Mesendoderm (in vitro differentiated cells): ENCODE data around the gene TNFRSF11A.

ENCODE experiments used
- DNase-seq: peaks from one replicate; pipeline ENCODE4 v3.0.0; 2013
- H2AK5ac ChIP-seq: 2 replicates; pipeline ENCODE4 v1.6.1; 2013; ENCODE audit warnings: low read length, inconsistent platforms
- H2BK120ac ChIP-seq: 2 replicates; pipeline ENCODE4 v1.6.1; 2013; ENCODE audit warnings: low read depth, mild to moderate bottlenecking, low read length, moderate library complexity, mixed read lengths
- H2BK15ac ChIP-seq: replicated peaks from 2 replicates; pipeline ENCODE4 v1.6.1; 2013; ENCODE audit warnings: low read depth, mild to moderate bottlenecking, moderate library complexity
- H2BK5ac ChIP-seq: 2 replicates; pipeline ENCODE4 v1.6.1; 2013; ENCODE audit warnings: low read length, inconsistent platforms
- H3K18ac ChIP-seq: 2 replicates; pipeline ENCODE4 v1.6.1; 2013; ENCODE audit warnings: mild to moderate bottlenecking, low read length, mixed read lengths
- H3K23ac ChIP-seq: one replicate; pipeline ENCODE4 v1.6.1; 2013; ENCODE audit warnings: low read length
- H3K27ac ChIP-seq: 2 replicates; pipeline ENCODE4 v1.5.1; 2013; ENCODE audit warnings: low read depth, mild to moderate bottlenecking, inconsistent platforms, low read length, moderate library complexity
- H3K27me3 ChIP-seq: 2 replicates; pipeline ENCODE4 v1.6.1; 2013; ENCODE audit warnings: low read length, control low read depth, mild to moderate bottlenecking, inconsistent platforms; ENCODE audit not compliant: insufficient read depth, poor library complexity
- H3K36me3 ChIP-seq: 2 replicates; pipeline ENCODE4 v1.6.1; 2013; ENCODE audit warnings: low read length, inconsistent platforms; ENCODE audit not compliant: control insufficient read depth, insufficient read depth
- H3K4ac ChIP-seq: one replicate; pipeline ENCODE4 v1.6.1; 2013; ENCODE audit warnings: low read depth, mild to moderate bottlenecking, low read length, moderate library complexity
- H3K4me1 ChIP-seq: 2 replicates; pipeline ENCODE4 v1.6.1; 2013; ENCODE audit warnings: low read depth, low read length, inconsistent platforms; ENCODE audit not compliant: control insufficient read depth
- H3K4me2 ChIP-seq: 2 replicates; pipeline ENCODE4 v1.6.1; 2013; ENCODE audit warnings: low read length
- H3K4me3 ChIP-seq: 2 replicates; pipeline ENCODE4 v1.5.1; 2013; ENCODE audit warnings: mild to moderate bottlenecking, low read length
- H3K56ac ChIP-seq: one replicate; pipeline ENCODE4 v1.6.1; 2013; ENCODE audit warnings: low read length
- H3K79me1 ChIP-seq: 2 replicates; pipeline ENCODE4 v1.6.1; 2013; ENCODE audit warnings: low read length, inconsistent platforms
- H3K79me2 ChIP-seq: 2 replicates; pipeline ENCODE4 v1.6.1; 2013; ENCODE audit warnings: mild to moderate bottlenecking, low read length; ENCODE audit not compliant: control insufficient read depth, insufficient read depth
- H3K9ac ChIP-seq: 2 replicates; pipeline ENCODE4 v1.6.1; 2013; ENCODE audit warnings: low read length, inconsistent platforms
- H4K5ac ChIP-seq: one replicate; pipeline ENCODE4 v1.6.1; 2013; ENCODE audit warnings: low read length
- H4K8ac ChIP-seq: one replicate; pipeline ENCODE4 v1.6.1; 2013; ENCODE audit warnings: low read depth, mild to moderate bottlenecking, control low read depth, low read length, moderate library complexity
- WGBS: extraction: QIAGEN DNeasy Blood & Tissue Kit; methylation state at CpG from one replicate; pipeline ENCODE4 v1.1.7; 2013; ENCODE audit warnings: low lambda C conversion rate, missing lambda C conversion rate; ENCODE audit not compliant: insufficient coverage; ENCODE audit errors: extremely low coverage; 5-methylcytosine and 5-hydroxymethylcytosine counted together

The TNFRSF11A gene

GRCh38 chr18:62289047-62289446 lies 36.1 kb upstream of the TNFRSF11A start:
- H2BK15ac ChIP-seq = no peak overlapping the region
- no peak overlapping the region for H3K56ac ChIP-seq
- no peak overlapping the region for H2BK120ac ChIP-seq
- no peaks in the 10 kb centered on the region for H3K79me1 ChIP-seq
- no peak overlapping the region for H3K4me2 ChIP-seq
- no peak overlapping the region for H3K9ac ChIP-seq
- no peak for DNase-seq
- no peak overlapping the region for H3K4ac ChIP-seq
- H3K4me1 ChIP-seq = no peaks in the 10 kb centered on the region
- no peaks in the 10 kb centered on the region for H3K79me2 ChIP-seq
- WGBS = 100% methylated on average over 1 of the region's 2 CpGs
- H3K18ac ChIP-seq = no peak overlapping the region
- H4K8ac ChIP-seq = no peak overlapping the region
- no peaks in the 10 kb centered on the region for H3K27me3 ChIP-seq
- H3K23ac ChIP-seq = no peak overlapping the region
- H3K36me3 ChIP-seq = no peaks in the 10 kb centered on the region
- no peak overlapping the region for H3K27ac ChIP-seq
- H2BK5ac ChIP-seq = no peak overlapping the region
- no peak overlapping the region for H3K4me3 ChIP-seq
- no peak overlapping the region for H2AK5ac ChIP-seq
- no peak overlapping the region for H4K5ac ChIP-seq

GRCh38 chr18:62294073-62294472 lies 31.0 kb upstream of the TNFRSF11A start:
- Histone ChIP-seq H3K4me2 (no peak overlapping the region), H2BK5ac (no peak overlapping the region), H3K27ac (no peak overlapping the region), H3K18ac (no peak overlapping the region), H2AK5ac (no peak overlapping the region), H3K79me2 (no peaks in the 10 kb centered on the region), H3K4me3 (no peak overlapping the region), H2BK120ac (no peak overlapping the region), H3K23ac (no peak overlapping the region), H3K9ac (no peak overlapping the region), H4K5ac (no peak overlapping the region), H3K27me3 (no peaks in the 10 kb centered on the region), H3K36me3 (no peaks in the 10 kb centered on the region), H3K56ac (no peak overlapping the region), H3K4ac (no peak overlapping the region), H3K79me1 (no peaks in the 10 kb centered on the region), H4K8ac (no peak overlapping the region), H2BK15ac (no peak overlapping the region), H3K4me1 (no peaks in the 10 kb centered on the region)
- DNase-seq = no peak

- H2BK5ac ChIP-seq = no peak overlapping the region
- no peak for DNase-seq
- no peaks in the 10 kb centered on the region for H3K27me3 ChIP-seq
- no peak overlapping the region for H2AK5ac ChIP-seq
- H3K79me1 ChIP-seq = no peaks in the 10 kb centered on the region
- no peaks in the 10 kb centered on the region for H3K36me3 ChIP-seq
- no peaks in the 10 kb centered on the region for H3K79me2 ChIP-seq
- H2BK15ac ChIP-seq = no peak overlapping the region
- no peak overlapping the region for H2BK120ac ChIP-seq
- no peak overlapping the region for H3K9ac ChIP-seq
- no peak overlapping the region for H3K4ac ChIP-seq
- H3K27ac ChIP-seq = no peak overlapping the region
- no peak overlapping the region for H3K18ac ChIP-seq
- no peaks in the 10 kb centered on the region for H3K4me1 ChIP-seq
- no peak overlapping the region for H3K4me3 ChIP-seq
- no peak overlapping the region for H3K4me2 ChIP-seq
- no peak overlapping the region for H4K5ac ChIP-seq
- no peak overlapping the region for H4K8ac ChIP-seq
- H3K23ac ChIP-seq = no peak overlapping the region
- no CpG with 5 or more reads among the region's 3 CpGs for WGBS
- H3K56ac ChIP-seq = no peak overlapping the region
Measured at GRCh38 chr18:62300359-62300963, 24.6 kb upstream of the TNFRSF11A start.

DNA sequence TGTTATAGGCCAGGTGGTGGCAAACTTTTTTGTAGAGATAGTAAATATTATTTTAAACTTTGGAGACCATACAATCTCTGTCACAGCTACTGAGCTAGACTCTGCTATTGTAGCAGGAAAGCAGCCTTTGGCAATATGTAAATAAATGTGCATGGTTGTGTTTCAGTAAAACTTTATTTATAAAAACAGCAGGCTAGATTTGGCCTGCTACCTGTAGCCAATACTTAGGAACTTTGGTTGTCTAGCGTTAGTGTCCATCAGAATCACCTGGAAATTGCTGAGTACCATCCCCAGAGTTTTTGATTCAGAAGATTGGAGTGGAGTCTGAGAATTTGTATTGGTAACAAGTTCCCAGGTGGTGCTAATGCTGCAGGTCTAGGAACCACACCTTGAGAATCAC lies 23.8 kb upstream of the TNFRSF11A start:
- H3K23ac ChIP-seq = no peak overlapping the region
- no peak overlapping the region for H3K18ac ChIP-seq
- H3K4me1 ChIP-seq = no peaks in the 10 kb centered on the region
- H3K4me2 ChIP-seq = no peak overlapping the region
- H2AK5ac ChIP-seq = no peak overlapping the region
- no peaks in the 10 kb centered on the region for H3K36me3 ChIP-seq
- H3K56ac ChIP-seq = no peak overlapping the region
- H3K4ac ChIP-seq = no peak overlapping the region
- H4K5ac ChIP-seq = no peak overlapping the region
- H2BK5ac ChIP-seq = no peak overlapping the region
- no peaks in the 10 kb centered on the region for H3K79me2 ChIP-seq
- H3K27ac ChIP-seq = no peak overlapping the region
- H3K9ac ChIP-seq = no peak overlapping the region
- H3K27me3 ChIP-seq = no peaks in the 10 kb centered on the region
- H4K8ac ChIP-seq = no peak overlapping the region
- H3K4me3 ChIP-seq = no peak overlapping the region
- H2BK120ac ChIP-seq = no peak overlapping the region
- H2BK15ac ChIP-seq = no peak overlapping the region
- no peaks in the 10 kb centered on the region for H3K79me1 ChIP-seq
- no CpG with 5 or more reads among the region's 1 CpG for WGBS
- DNase-seq = no peak

- H3K4me3 ChIP-seq = no peak overlapping the region
- no CpG with 5 or more reads among the region's 1 CpG for WGBS
Measured at GRCh38 chr18:62312851-62313250, 12.3 kb upstream of the TNFRSF11A start.

More at GRCh38 chr18:62312851-62313250, 12.3 kb upstream of the TNFRSF11A start:
- Histone ChIP-seq H3K27me3 (no peaks in the 10 kb centered on the region), H4K5ac (no peak overlapping the region), H4K8ac (no peak overlapping the region), H2BK15ac (no peak overlapping the region), H3K23ac (no peak overlapping the region), H3K79me2 (no peaks in the 10 kb centered on the region), H3K79me1 (no peaks in the 10 kb centered on the region), H3K9ac (no peak overlapping the region), H3K36me3 (no peaks in the 10 kb centered on the region), H3K4me1 (no peaks in the 10 kb centered on the region), H2BK5ac (no peak overlapping the region), H3K56ac (no peak overlapping the region), H3K4ac (no peak overlapping the region), H2BK120ac (no peak overlapping the region), H3K4me2 (no peak overlapping the region), H3K18ac (no peak overlapping the region), H3K27ac (no peak overlapping the region), H2AK5ac (no peak overlapping the region)
- DNase-seq = no peak
